Dermis microvascular lymphatic vessel endothelial cell (primary cell): Measurements from ENCODE around the gene CFAP61. TPM values are rescaled to one million over a fixed set of nuclear protein-coding genes. Genes with fewer than 3 reads are reported as not detected.

Experiments
- DNase-seq, 2 donors: peaks; one replicate each; pipeline versions ENCODE4 v3.0.0 to v3.0.0-alpha.2; 2010; ENCODE audit warnings: low read depth in 2 of 2
- total RNA-seq: library from RNA; depleted of rRNA; stranded (reverse); fragments of >200 nt; gene quantifications from 2 replicates; pipeline ENCODE4 v1.2.1, GENCODE V29; 2014

Gene CFAP61
- total RNA-seq, 1 donor from 2014 or later = not detected

- no peak for DNase-seq
These were observed 20.5 kb upstream of the CFAP61 start for GRCh38 chr20:20031790-20032189.

- no peak for DNase-seq
These were observed 17.8 kb upstream of the CFAP61 start for GRCh38 chr20:20034486-20034885.

GRCh38 chr20:20036756-20037155, 15.6 kb upstream of the CFAP61 start:
- no peak for DNase-seq

GRCh38 chr20:20037960-20038359, 14.4 kb upstream of the CFAP61 start:
- peak in 1 of 2 donors; percentile 69 for DNase-seq

- DNase-seq = no peak
These were observed 13.7 kb upstream of the CFAP61 start for GRCh38 chr20:20038586-20038985.

GRCh38 chr20:20039752-20040387, 12.5 kb upstream of the CFAP61 start:
- no peak for DNase-seq

GRCh38 chr20:20051767-20052073, 612 bp upstream of the CFAP61 start:
- no peak for DNase-seq

- no peak for DNase-seq
These were observed 8.1 kb downstream of the CFAP61 start for GRCh38 chr20:20060234-20060998.

GRCh38 chr20:20063941-20064702, 11.8 kb downstream of the CFAP61 start:
- DNase-seq = no peak

GRCh38 chr20:20065361-20065760, 13.0 kb downstream of the CFAP61 start:
- no peak for DNase-seq

GRCh38 chr20:20070871-20071726, 18.8 kb downstream of the CFAP61 start:
- DNase-seq = no peak

GRCh38 chr20:20073801-20074371, 21.6 kb downstream of the CFAP61 start:
- no peak for DNase-seq

GRCh38 chr20:20075032-20075431, 22.7 kb downstream of the CFAP61 start:
- DNase-seq = no peak

- DNase-seq = no peak
These were observed 24.1 kb downstream of the CFAP61 start for GRCh38 chr20:20076297-20077065.

- no peak for DNase-seq
These were observed 25.7 kb downstream of the CFAP61 start for GRCh38 chr20:20078041-20078440.

GRCh38 chr20:20079102-20079784, 26.9 kb downstream of the CFAP61 start:
- no peak for DNase-seq

- peak; percentile 4 to 22 for DNase-seq
These were observed 31.5 kb downstream of the CFAP61 start for GRCh38 chr20:20083807-20084206.

- no peak for DNase-seq
These were observed 32.0 kb downstream of the CFAP61 start for GRCh38 chr20:20084296-20084752.

- DNase-seq = no peak
These were observed 32.7 kb downstream of the CFAP61 start for GRCh38 chr20:20085071-20085470.

- no peak for DNase-seq
These were observed 33.5 kb downstream of the CFAP61 start for GRCh38 chr20:20085812-20086211.
